D721Med (cell line): Measurements from ENCODE around the gene PRKAR1A.
A peak's percentile ranks its signal among the peaks of the same experiment; 100 is the strongest.

Experiments
- DNase-seq: peaks from one replicate; pipeline ENCODE4 v3.0.0; 2011; ENCODE audit warnings: low spot score; ENCODE audit not compliant: insufficient read length
- FAIRE-seq: peaks from 2 replicates; lab custom pipeline; 2011; peaks lifted over from hg19 to GRCh38; lab: Jason Lieb, UNC
- TF ChIP-seq, protein P1 (sequence below): IDR thresholded peaks from 2 replicates; pipeline ENCODE4 v1.5.1; 2012; ENCODE audit warnings: mild to moderate bottlenecking, control low read depth; ENCODE audit not compliant: insufficient read depth; ENCODE audit errors: missing control alignments

PRKAR1A gene

DNA sequence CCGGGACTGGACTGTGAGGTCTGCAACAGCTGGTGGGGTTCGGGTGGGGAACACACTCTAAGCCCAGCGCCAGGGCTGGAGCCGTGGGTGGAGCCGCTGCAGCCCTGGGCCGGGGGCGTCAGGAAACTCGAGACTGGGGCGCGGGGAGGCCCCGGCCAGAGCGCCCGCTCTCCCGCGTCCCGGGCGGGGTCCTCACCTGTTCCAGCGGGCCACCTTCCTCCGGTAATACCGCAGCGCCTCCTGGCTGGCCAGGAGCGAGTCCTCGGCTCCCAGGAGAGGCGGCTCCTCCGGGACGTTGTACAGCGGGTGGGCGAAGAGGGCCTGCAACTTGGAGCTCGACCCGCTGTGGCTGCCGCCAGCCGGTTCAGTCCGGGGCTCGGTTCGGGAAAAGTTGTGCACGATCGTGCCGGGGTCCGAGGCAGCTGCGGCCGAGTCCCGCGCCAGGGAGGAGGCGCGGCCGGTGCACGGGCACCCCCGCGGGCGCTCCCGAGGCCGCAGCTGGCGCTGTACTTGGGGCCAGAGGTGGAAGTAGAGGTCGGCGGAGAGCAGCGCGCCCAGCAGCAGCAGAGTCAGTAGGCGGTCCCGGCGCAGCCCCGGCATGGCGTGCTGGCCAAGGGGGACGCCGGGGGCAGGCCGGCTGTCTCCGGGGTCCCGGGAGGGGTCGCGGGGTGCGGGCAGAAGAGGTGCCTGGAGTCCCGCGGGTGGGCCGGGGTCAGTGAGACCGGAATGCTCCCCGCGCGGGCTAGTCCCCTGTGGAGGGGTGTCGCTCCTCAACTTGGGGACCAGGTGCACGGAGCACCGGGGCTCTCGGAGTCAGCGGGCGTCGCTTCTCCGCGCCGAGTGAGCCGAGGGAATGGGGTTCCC is 88.1 kb downstream of the PRKAR1A start:
- no peak for DNase-seq
- FAIRE-seq, result no peak
- TF ChIP-seq, protein P1, sequence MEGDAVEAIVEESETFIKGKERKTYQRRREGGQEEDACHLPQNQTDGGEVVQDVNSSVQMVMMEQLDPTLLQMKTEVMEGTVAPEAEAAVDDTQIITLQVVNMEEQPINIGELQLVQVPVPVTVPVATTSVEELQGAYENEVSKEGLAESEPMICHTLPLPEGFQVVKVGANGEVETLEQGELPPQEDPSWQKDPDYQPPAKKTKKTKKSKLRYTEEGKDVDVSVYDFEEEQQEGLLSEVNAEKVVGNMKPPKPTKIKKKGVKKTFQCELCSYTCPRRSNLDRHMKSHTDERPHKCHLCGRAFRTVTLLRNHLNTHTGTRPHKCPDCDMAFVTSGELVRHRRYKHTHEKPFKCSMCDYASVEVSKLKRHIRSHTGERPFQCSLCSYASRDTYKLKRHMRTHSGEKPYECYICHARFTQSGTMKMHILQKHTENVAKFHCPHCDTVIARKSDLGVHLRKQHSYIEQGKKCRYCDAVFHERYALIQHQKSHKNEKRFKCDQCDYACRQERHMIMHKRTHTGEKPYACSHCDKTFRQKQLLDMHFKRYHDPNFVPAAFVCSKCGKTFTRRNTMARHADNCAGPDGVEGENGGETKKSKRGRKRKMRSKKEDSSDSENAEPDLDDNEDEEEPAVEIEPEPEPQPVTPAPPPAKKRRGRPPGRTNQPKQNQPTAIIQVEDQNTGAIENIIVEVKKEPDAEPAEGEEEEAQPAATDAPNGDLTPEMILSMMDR, result peak; percentile 16
